ENCODE results near the gene CLDN11.

The CLDN11 gene

DNA sequence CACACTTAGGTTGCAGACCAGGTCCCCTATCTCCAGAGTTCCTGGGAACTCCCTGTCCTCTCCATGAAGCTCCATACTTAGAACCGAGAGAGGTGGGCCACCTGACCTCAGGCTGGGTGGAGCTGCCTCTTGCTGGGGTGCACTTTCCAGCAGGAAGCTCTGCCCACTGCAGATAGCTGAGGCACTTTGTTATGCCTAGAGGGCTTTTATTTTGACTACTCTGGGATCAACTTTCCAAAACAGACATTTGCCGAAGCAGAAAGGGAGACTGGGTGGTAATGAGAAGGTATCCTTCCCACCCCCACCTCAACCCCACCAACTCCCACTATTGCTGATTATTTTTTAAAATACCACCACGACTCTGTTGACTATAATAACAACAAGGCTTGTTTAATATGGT is 54.7 kb downstream of the CLDN11 start:
- no peak for DNase-seq

- no peak for DNase-seq
Observed at GRCh38 chr3:170475092-170475685, 56.5 kb downstream of the CLDN11 start.

DNA sequence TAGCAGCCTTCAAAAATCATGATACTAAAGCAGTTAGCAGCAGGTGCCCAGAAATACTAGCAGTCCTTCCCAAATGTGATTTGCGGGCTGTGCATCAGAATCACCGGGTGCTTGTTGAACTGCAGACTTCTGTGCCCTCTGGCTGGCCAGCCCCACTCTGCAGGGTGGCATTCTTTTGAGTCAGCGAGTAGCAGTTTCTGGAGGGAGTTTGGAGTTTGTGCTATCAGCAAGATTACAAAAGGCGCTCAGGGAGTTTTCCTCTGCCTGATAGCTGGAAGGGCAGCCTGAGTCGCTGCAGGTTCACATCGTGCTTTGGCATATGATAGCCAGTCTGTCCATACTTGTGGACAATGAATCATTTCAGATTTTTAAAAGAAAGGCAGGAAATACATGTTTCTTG is 57.6 kb downstream of the CLDN11 start:
- DNase-seq, result no peak

DNA sequence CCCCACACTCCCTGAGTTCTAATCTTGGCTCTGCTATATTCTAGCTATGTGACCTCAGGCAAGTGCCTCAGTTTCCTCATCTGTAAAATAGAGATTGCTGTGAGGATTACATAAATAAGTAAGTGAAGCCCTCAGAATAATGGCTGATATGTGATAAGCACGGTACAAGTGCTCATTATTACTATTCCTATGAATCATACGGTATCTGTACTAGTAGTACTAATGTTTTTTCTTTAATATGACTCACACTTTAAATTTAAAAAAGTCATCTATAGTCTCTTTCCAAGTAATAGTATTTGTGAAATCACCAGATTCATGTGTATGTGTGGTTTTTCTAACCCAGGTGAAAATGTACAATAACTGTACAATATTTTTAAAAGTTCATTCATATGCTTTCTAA is 58.7 kb downstream of the CLDN11 start:
- no peak for DNase-seq

GRCh38 chr3:170480111-170480510 is 61.4 kb downstream of the CLDN11 start:
- no peak for DNase-seq

DNA sequence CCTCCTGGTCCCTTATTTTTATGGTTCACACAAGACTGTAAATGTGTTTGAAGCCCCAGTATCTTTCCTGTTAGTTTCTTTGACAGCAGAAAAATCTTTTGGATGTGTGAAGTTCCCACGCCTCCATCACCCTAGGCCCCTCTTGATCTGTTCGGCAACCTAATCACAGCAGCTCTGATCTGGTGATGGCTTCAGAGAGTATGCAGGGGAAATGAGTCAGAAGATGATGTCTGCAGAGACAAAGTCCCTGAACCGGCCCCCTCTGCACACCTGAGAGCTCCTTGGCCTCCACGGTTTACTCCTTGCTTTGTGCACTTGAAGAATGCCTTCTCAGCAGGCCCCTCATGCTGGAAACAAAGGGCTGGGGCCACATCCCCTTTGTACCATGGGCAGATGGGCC is 63.5 kb downstream of the CLDN11 start:
- no peak for DNase-seq

DNA sequence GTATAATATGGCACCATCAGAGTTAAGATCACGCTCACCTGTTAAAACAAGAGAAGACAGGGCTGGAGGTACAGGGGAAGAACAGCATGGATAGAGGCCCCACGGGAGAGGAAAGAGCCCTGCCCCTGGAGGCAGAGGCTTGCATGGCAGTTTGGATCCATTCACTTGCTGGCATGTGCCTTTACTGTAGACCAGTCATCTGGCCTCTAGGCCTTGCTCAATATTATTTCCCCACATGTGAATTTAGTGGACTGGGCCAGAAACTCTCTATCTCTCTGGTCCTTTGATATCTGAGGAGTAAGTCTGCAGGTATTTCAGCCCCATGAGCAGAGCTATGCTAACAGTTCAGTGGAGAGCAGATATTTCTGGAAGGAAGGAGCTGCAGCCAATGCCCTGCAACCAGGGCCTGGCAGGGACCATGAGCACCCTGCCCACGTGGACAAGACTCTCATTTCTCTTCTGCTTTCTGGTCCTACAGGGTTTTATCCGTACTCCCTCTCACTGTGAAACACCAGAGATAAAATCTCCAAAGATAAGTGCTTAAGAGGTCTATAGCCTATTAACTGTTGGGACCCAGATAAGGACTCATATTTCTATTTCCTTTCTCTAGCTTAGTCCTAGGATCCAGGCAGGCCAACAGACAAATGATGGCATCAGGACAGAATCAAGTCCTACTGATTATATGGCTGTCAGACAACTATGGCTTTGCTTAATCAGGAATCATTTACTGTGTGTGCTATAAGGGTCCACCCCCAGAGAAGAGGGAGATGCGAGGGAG is 65.0 kb downstream of the CLDN11 start:
- DNase-seq, result no peak
